Parathyroid adenoma (tissue), 2 donors: ENCODE data around the gene CYB5RL.

Source experiments
- H2AFZ ChIP-seq: fragments of 300-600 bp; sonication (generic); one replicate; pipeline ENCODE4 v1.7.0; 2017; ENCODE audit warnings: antibody characterized with exemption, mild to moderate bottlenecking
- H3K27ac ChIP-seq: fragments of 300-600 bp; sonication (generic); one replicate; pipeline ENCODE4 v1.7.0; 2017
- H3K27me3 ChIP-seq: fragments of 300-600 bp; sonication (generic); one replicate; pipeline ENCODE4 v1.7.0; 2017; ENCODE audit warnings: low read length; ENCODE audit not compliant: control insufficient read depth, insufficient read depth
- H3K36me3 ChIP-seq: fragments of 300-600 bp; sonication (generic); one replicate; pipeline ENCODE4 v1.7.0; 2017; ENCODE audit warnings: low read length; ENCODE audit not compliant: control insufficient read depth, insufficient read depth
- H3K4me1 ChIP-seq: fragments of 300-600 bp; sonication (generic); one replicate; pipeline ENCODE4 v1.7.0; 2017; ENCODE audit warnings: control low read depth
- H3K4me2 ChIP-seq: fragments of 300-600 bp; sonication (generic); one replicate; pipeline ENCODE4 v1.7.0; 2017; ENCODE audit warnings: low read length
- H3K4me3 ChIP-seq: fragments of 300-600 bp; sonication (generic); one replicate; pipeline ENCODE4 v1.7.0; 2017; ENCODE audit warnings: low read depth, low read length
- H3K79me2 ChIP-seq: fragments of 300-600 bp; sonication (generic); one replicate; pipeline ENCODE4 v1.7.0; 2017; ENCODE audit warnings: control low read depth
- H3K9ac ChIP-seq: fragments of 300-600 bp; sonication (generic); one replicate; pipeline ENCODE4 v1.7.0; 2017; ENCODE audit warnings: mild to moderate bottlenecking
- H3K9me3 ChIP-seq: fragments of 300-600 bp; sonication (generic); one replicate; pipeline ENCODE4 v1.7.0; 2017; ENCODE audit warnings: low read length; ENCODE audit not compliant: control insufficient read depth
- TF ChIP-seq, protein P1 (sequence below): fragments of 300-600 bp; sonication (generic); IDR thresholded peaks from one replicate; pipeline ENCODE4 v1.7.0; 2017; ENCODE audit warnings: antibody characterized with exemption, mild to moderate bottlenecking
- donor health status: primary hyperparathyroidism.

CYB5RL gene

DNA sequence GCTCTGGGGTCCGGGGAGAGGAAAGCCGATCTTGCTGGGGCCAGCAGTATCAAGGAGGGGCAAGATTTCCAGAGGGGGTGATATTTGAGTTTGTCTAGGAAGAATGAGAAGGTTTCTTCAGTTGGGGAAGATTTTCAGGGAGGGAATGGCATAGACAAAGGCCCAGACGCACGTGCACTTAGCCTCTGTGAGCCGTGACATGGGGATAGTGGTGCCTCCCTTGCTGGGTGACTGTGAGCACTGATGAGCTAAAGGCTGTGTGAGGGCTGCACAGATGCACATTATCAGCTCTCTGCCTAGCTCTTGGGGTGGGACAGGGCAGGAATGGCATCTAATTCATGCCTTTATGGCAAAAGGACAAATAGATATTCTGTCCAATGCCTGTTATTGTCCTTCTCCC, 48.8 kb downstream of the CYB5RL start:
- Histone ChIP-seq H3K79me2 (no peaks in the 10 kb centered on the region), H3K9me3 (no peaks in the 10 kb centered on the region), H3K4me2 (no peak overlapping the region), H3K36me3 (no peaks in the 10 kb centered on the region), H3K9ac (no peak overlapping the region), H3K27ac (no peak overlapping the region), H3K27me3 (no peaks in the 10 kb centered on the region), H3K4me1 (no peaks in the 10 kb centered on the region), H2AFZ (no peak overlapping the region), H3K4me3 (no peak overlapping the region)
- TF ChIP-seq, protein P1, sequence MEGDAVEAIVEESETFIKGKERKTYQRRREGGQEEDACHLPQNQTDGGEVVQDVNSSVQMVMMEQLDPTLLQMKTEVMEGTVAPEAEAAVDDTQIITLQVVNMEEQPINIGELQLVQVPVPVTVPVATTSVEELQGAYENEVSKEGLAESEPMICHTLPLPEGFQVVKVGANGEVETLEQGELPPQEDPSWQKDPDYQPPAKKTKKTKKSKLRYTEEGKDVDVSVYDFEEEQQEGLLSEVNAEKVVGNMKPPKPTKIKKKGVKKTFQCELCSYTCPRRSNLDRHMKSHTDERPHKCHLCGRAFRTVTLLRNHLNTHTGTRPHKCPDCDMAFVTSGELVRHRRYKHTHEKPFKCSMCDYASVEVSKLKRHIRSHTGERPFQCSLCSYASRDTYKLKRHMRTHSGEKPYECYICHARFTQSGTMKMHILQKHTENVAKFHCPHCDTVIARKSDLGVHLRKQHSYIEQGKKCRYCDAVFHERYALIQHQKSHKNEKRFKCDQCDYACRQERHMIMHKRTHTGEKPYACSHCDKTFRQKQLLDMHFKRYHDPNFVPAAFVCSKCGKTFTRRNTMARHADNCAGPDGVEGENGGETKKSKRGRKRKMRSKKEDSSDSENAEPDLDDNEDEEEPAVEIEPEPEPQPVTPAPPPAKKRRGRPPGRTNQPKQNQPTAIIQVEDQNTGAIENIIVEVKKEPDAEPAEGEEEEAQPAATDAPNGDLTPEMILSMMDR, result no peak
